Breast epithelium (tissue), 4 donors: ENCODE measurements around the gene GCC2. TPM values are rescaled to one million over a fixed set of nuclear protein-coding genes. Genes with fewer than 3 reads are reported as not detected.

Experiments used
- DNase-seq, 2 donors: peaks; one replicate each; pipeline ENCODE4 v3.0.0-alpha.2; 2019; ENCODE audit warnings: low spot score in 2 of 2
- H3K27ac ChIP-seq, 2 donors: fragments of 200-600 bp; sonication (generic) in 1 of 2; one replicate each; pipeline ENCODE4 v1.5.1; 2016 to 2019; ENCODE audit warnings: mild to moderate bottlenecking in 1 of 2
- H3K27me3 ChIP-seq, 2 donors: fragments of 200-600 bp; sonication (generic) in 1 of 2; one replicate each; pipeline versions ENCODE4 v1.5.1 to v1.6.0; 2017 to 2019; ENCODE audit warnings: control low read depth in 1 of 2, mild to moderate bottlenecking in 1 of 2
- H3K36me3 ChIP-seq: fragments of 200-600 bp; one replicate; pipeline ENCODE4 v1.5.1; 2019
- H3K4me1 ChIP-seq, 2 donors: fragments of 200-600 bp; sonication (generic); one replicate each; pipeline ENCODE4 v1.5.1; 2016 to 2019; ENCODE audit warnings: control low read depth in 1 of 2
- H3K4me3 ChIP-seq, 3 donors: fragments of 200-600 bp; sonication (generic); 1 replicate in 2 of 3; 2 replicates in 1 of 3; pipeline ENCODE4 v1.5.1; 2016 to 2019; ENCODE audit warnings: mild to moderate bottlenecking in 3 of 3, moderate library complexity in 2 of 3
- H3K9me3 ChIP-seq, 2 donors: fragments of 200-600 bp; sonication (generic) in 1 of 2; one replicate each; pipeline ENCODE4 v1.5.1; 2016 to 2019; ENCODE audit warnings: control low read depth in 1 of 2
- POLR2A ChIP-seq: fragments of 450-650 bp; IDR thresholded peaks from one replicate; pipeline ENCODE4 v1.6.1; 2016; ENCODE audit warnings: antibody characterized with exemption, mild to moderate bottlenecking, moderate library complexity
- POLR2AphosphoS5 ChIP-seq, 3 donors: sonication (generic); formaldehyde crosslinking; IDR thresholded peaks; one replicate each; pipeline ENCODE4 v1.6.1; 2017; ENCODE audit warnings: antibody characterized with exemption in 3 of 3
- intact Hi-C: fragments of 100-400 bp; cut with DNase I; formaldehyde crosslinking; loops from one replicate; pipeline ENCODE4 v1.15.1; 2023; ENCODE audit warnings: low total_unique reads
- total RNA-seq, 3 donors: library from RNA; depleted of rRNA; stranded (reverse); fragments of >200 nt; gene quantifications; one replicate each; pipeline ENCODE4 v1.1.0, GENCODE V29; 2016
- TF ChIP-seq, protein P1 (sequence below), 3 donors: fragments of 450-650 bp; IDR thresholded peaks; one replicate each; pipeline ENCODE4 v1.5.1; 2016 to 2017; ENCODE audit warnings: antibody characterized with exemption in 3 of 3, mild to moderate bottlenecking in 3 of 3, moderate library complexity in 3 of 3

The GCC2 gene
- total RNA-seq, 3 donors from 2014 or later, result 26.4 to 97.6 (median 63.3) TPM

- H3K36me3 ChIP-seq, result no peaks in the 10 kb centered on the region
- intact Hi-C loops, result no loop called here
- peak overlapping the region in 1 of 3 donors; percentile 81 for H3K4me3 ChIP-seq
- no peak overlapping the region for H3K27ac ChIP-seq
- peaks cover 0 to 3% of the 10 kb centered on the region in 2 donors for H3K4me1 ChIP-seq
- no peaks in the 10 kb centered on the region for H3K9me3 ChIP-seq
- no peak for DNase-seq
- no peaks in the 10 kb centered on the region for H3K27me3 ChIP-seq
- TF ChIP-seq POLR2AphosphoS5 (IDR thresholded peaks at IDR 0.05), result no peak
- TF ChIP-seq, protein P1, sequence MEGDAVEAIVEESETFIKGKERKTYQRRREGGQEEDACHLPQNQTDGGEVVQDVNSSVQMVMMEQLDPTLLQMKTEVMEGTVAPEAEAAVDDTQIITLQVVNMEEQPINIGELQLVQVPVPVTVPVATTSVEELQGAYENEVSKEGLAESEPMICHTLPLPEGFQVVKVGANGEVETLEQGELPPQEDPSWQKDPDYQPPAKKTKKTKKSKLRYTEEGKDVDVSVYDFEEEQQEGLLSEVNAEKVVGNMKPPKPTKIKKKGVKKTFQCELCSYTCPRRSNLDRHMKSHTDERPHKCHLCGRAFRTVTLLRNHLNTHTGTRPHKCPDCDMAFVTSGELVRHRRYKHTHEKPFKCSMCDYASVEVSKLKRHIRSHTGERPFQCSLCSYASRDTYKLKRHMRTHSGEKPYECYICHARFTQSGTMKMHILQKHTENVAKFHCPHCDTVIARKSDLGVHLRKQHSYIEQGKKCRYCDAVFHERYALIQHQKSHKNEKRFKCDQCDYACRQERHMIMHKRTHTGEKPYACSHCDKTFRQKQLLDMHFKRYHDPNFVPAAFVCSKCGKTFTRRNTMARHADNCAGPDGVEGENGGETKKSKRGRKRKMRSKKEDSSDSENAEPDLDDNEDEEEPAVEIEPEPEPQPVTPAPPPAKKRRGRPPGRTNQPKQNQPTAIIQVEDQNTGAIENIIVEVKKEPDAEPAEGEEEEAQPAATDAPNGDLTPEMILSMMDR (IDR thresholded peaks at IDR 0.05), result no peak
These were observed 87.3 kb downstream of the GCC2 start for GRCh38 chr2:108536133-108536780.

DNA sequence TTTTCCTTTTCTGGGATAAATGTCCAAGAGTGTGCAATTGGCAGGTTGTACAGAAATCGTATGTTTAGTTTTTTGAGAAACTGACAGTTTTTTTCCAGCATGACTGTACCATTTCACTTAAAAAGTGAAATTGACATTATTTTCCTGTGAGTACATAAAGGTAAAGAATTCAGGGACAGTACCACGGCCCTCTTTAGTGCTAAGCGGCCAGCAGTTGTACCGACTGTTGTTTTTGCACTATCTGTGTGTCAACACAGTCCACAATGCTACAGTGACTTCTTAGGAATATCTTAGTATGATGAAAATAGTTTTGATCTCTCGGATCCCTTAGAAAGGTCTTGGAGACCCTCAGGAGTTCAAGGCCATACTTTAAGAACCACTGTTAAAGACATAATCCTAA lies 87.9 kb downstream of the GCC2 start:
- Histone ChIP-seq H3K4me3 (no peak overlapping the region), H3K27me3 (no peaks in the 10 kb centered on the region), H3K9me3 (no peaks in the 10 kb centered on the region), H3K27ac (no peak overlapping the region), H3K4me1 (peaks cover 0 to 3% of the 10 kb centered on the region in 2 donors), H3K36me3 (no peaks in the 10 kb centered on the region)
- TF ChIP-seq, protein P1 (IDR thresholded peaks at IDR 0.05), result no peak
- no peak for TF ChIP-seq POLR2A
- DNase-seq, result no peak
- intact Hi-C loops, result no loop called here

DNA sequence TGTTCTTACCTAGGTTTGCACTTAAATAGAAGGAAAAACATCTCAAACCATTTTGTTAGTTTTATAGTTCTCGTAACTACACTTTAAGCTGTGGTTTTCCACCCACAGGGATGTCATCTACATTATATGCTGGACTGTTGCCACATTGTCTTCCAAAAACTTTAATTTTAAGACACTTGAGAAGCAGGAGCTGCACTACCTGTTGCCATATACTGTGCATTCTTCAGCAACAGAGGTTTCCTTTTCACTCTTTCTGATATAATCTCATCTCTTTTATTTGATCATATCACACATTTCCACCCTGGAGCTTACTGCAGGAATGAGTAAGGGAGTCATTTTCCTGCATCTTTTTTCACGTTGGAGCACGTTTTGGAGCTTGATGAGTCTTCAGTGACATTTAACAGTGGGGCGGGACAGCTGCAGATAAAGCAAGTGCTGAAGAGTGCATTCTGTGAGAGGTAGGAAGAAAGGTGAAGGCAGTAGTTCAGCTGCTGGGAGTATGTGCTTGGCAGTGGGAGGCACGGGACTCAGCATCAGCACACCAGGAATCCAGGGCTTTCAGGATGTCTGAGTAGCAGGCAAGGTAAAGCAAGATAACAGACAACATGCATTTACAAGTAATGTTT lies 89.1 kb downstream of the GCC2 start:
- H3K4me1 ChIP-seq, result peaks cover 0 to 3% of the 10 kb centered on the region in 2 donors
- no peak for DNase-seq
- intact Hi-C loops, result no loop called here
- no peaks in the 10 kb centered on the region for H3K9me3 ChIP-seq
- H3K27ac ChIP-seq, result no peak overlapping the region
- no peak for TF ChIP-seq POLR2A
- TF ChIP-seq, protein P1 (IDR thresholded peaks at IDR 0.05), result no peak
- TF ChIP-seq POLR2AphosphoS5 (IDR thresholded peaks at IDR 0.05), result no peak
- no peaks in the 10 kb centered on the region for H3K27me3 ChIP-seq
- no peak overlapping the region for H3K4me3 ChIP-seq
- H3K36me3 ChIP-seq, result no peaks in the 10 kb centered on the region

DNA sequence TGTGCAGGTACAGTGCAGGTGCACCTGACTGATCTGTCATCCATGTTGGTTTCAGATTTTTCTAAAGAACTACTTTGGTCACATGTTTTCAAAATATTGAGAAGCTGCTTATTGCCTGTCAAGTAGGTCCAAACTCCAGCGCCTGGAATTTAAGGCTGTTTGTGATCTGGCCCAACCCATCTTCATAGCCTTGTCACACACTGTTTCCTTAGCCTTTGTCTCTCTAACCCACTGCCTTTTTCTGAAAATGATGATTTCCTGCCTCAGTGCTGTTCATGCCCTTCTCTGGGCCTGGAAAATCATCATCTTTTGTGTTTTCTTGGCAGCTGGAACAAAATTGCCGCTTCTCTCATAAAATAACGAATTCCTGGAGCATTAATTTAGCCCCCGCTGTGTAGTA lies 92.4 kb downstream of the GCC2 start:
- Histone ChIP-seq H3K4me3 (no peak overlapping the region), H3K27ac (peak overlapping the region in 1 of 2 donors; percentile 17), H3K9me3 (no peaks in the 10 kb centered on the region), H3K36me3 (no peaks in the 10 kb centered on the region), H3K27me3 (no peaks in the 10 kb centered on the region), H3K4me1 (no peaks in the 10 kb centered on the region)
- intact Hi-C loops, result no loop called here
- DNase-seq, result no peak
- TF ChIP-seq, protein P1 (IDR thresholded peaks at IDR 0.05), result no peak
- TF ChIP-seq POLR2A (no peak), POLR2AphosphoS5 (IDR thresholded peaks at IDR 0.05) (no peak)

GRCh38 chr2:108542071-108542470 lies 93.1 kb downstream of the GCC2 start:
- no peaks in the 10 kb centered on the region for H3K4me1 ChIP-seq
- no peak overlapping the region for H3K4me3 ChIP-seq
- no peaks in the 10 kb centered on the region for H3K36me3 ChIP-seq
- no peaks in the 10 kb centered on the region for H3K9me3 ChIP-seq
- intact Hi-C loops, result no loop called here
- H3K27me3 ChIP-seq, result no peaks in the 10 kb centered on the region
- peak overlapping the region in 1 of 2 donors; percentile 39 for H3K27ac ChIP-seq
- DNase-seq, result no peak
- TF ChIP-seq POLR2AphosphoS5 (IDR thresholded peaks at IDR 0.05) (no peak), POLR2A (no peak)
- TF ChIP-seq, protein P1 (IDR thresholded peaks at IDR 0.05), result no peak
